ENCODE measurements around the gene TMEM235. TPM values are rescaled to one million over a fixed set of nuclear protein-coding genes. Genes with fewer than 3 reads are reported as not detected.

TMEM235 gene
- total and polyA plus RNA-seq, 9 of the 15 experiments (the other 6 are each of a cell fraction or from before 2014, with no cell fraction given) = not detected

- no peak for TF ChIP-seq HMBOX1 (IDR thresholded peaks at IDR 0.05)
- TF ChIP-seq MAFK (IDR thresholded peaks at IDR 0.05; ENCODE audit: low read length) = 0 out of 2 replicates have a peak, but pooled peaks have one; percentile 8
- peak in 1 of 2 experiments; percentile 50; a peak in 1 of 4 replicates for TF ChIP-seq SRF (CRISPR knock-in tag; IDR thresholded peaks at IDR 0.05)
- no peak for TF ChIP-seq CREB1 (IDR thresholded peaks at IDR 0.05)
- no peak for TF ChIP-seq CREB1 (CRISPR knock-in tag; IDR thresholded peaks at IDR 0.05)
- TF ChIP-seq PRDM10 (IDR thresholded peaks at IDR 0.05; ENCODE audit: partially characterized antibody) = peak; percentile 25
- peak; percentile 66 for TF ChIP-seq SUPT5H (IDR thresholded peaks at IDR 0.05)
- TF ChIP-seq ZNF3 (CRISPR knock-in tag; IDR thresholded peaks at IDR 0.05) = no peak
- TF ChIP-seq DEAF1 (CRISPR knock-in tag; IDR thresholded peaks at IDR 0.05) = no peak
- TF ChIP-seq ZBTB7A (IDR thresholded peaks at IDR 0.05; ENCODE audit: borderline replicate concordance, control insufficient read depth, low read depth, low read length) = peak; percentile 94; the same call in 1 of the 2 replicates
- peak; percentile 49; the same call in 1 of the 2 replicates for TF ChIP-seq ZNF197 (CRISPR knock-in tag; IDR thresholded peaks at IDR 0.05; ENCODE audit: low read depth)
- TF ChIP-seq ZNF589 (CRISPR knock-in tag; IDR thresholded peaks at IDR 0.05; ENCODE audit: low read depth) = peak; percentile 97
- TF ChIP-seq ZNF134 (CRISPR knock-in tag; conservative IDR thresholded peaks at IDR 0.05) = 0 out of 2 replicates have a peak, but pooled peaks have one; percentile 9
- TF ChIP-seq NFE2L1 (tag; IDR thresholded peaks at IDR 0.05; ENCODE audit: borderline replicate concordance, low read depth) = no peak
- TF ChIP-seq VEZF1 (CRISPR knock-in tag; IDR thresholded peaks at IDR 0.05) = peak; percentile 71; the same call in 1 of the 2 replicates
- peak in 1 of 2 experiments; percentile 86; a peak in 2 of 4 replicates for TF ChIP-seq ZNF639 (CRISPR knock-in tag; conservative IDR thresholded peaks at IDR 0.05 in 1 of 2, IDR thresholded peaks at IDR 0.05 in 1 of 2)
- no peak for TF ChIP-seq SRSF7 (optimal IDR thresholded peaks at IDR 0.05; ENCODE audit: low read depth, low read length)
Measured at GRCh38 chr17:78263063-78263735, 31.8 kb downstream of the TMEM235 start (continued).
